AG04449 (cell line): ENCODE data around the gene QRICH1.

Source experiments
- CTCF ChIA-PET: fragments of 350-600 bp; formaldehyde crosslinking; extraction: SDS; loops from one replicate; lab custom pipeline; 2021; ENCODE audit warnings: antibody characterized with exemption; lab: Yijun Ruan, JAX
- POLR2A ChIA-PET: fragments of 400-600, 350-600 bp; formaldehyde crosslinking; extraction: SDS; loops from one replicate; lab custom pipeline; 2020; ENCODE audit warnings: antibody characterized with exemption, inconsistent platforms; lab: Yijun Ruan, JAX
- DNase-seq: peaks from one replicate; pipeline ENCODE4 v3.0.0-alpha.2; 2010; ENCODE audit warnings: low read depth, low spot score
- H3K4me3 ChIP-seq: 2 replicates; pipeline ENCODE4 v1.5.1; 2011; ENCODE audit warnings: low read depth, mild to moderate bottlenecking, control low read depth, low read length
- CTCF ChIP-seq: IDR thresholded peaks from one replicate; pipeline ENCODE4 v1.5.1; 2011; ENCODE audit warnings: mild to moderate bottlenecking, moderate library complexity, low read length, control low read depth, inconsistent platforms; ENCODE audit not compliant: insufficient read depth; ENCODE audit errors: missing control alignments

QRICH1 gene

GRCh38 chr3:49076646-49077045 is 17.2 kb downstream of the QRICH1 start:
- CTCF ChIA-PET, result interaction anchor here (1.2 kb wide), 1 partner anchor 55 kb away, joined by 4 read pairs; the partner anchor contains the start of gene NDUFAF3
- no peak for DNase-seq
- POLR2A ChIA-PET, result no interaction called here
- no peak for TF ChIP-seq CTCF
- H3K4me3 ChIP-seq, result no peak overlapping the region

GRCh38 chr3:49076116-49076515 is 17.8 kb downstream of the QRICH1 start:
- POLR2A ChIA-PET, result no interaction called here

GRCh38 chr3:49058011-49058410 is 35.9 kb downstream of the QRICH1 start:
- ChIA-PET POLR2A (interaction anchor here (1.6 kb wide), 1 partner anchor 29 kb away, joined by 7 read pairs; the partner anchor contains the start of gene IMPDH2), CTCF (no interaction called here)
- no peak for DNase-seq
- no peak for TF ChIP-seq CTCF
- no peak overlapping the region for H3K4me3 ChIP-seq

More at GRCh38 chr3:49076116-49076515, 17.8 kb downstream of the QRICH1 start:
- no peak for DNase-seq
- TF ChIP-seq CTCF, result no peak
- no peak overlapping the region for H3K4me3 ChIP-seq
- CTCF ChIA-PET, result interaction anchor here (1.2 kb wide), 1 partner anchor 54 kb away, joined by 4 read pairs; the partner anchor contains the start of gene NDUFAF3

GRCh38 chr3:49057268-49057667 is 36.6 kb downstream of the QRICH1 start:
- ChIA-PET POLR2A (no interaction called here), CTCF (no interaction called here)
- H3K4me3 ChIP-seq, result no peak overlapping the region
- TF ChIP-seq CTCF, result no peak
- no peak for DNase-seq

- no peak overlapping the region for H3K4me3 ChIP-seq
- CTCF ChIA-PET, result interaction anchor here (1.1 to 1.2 kb wide), 2 partner anchors 9 to 12 kb away, joined by 3 to 4 read pairs; no protein-coding TSS in a partner anchor
- DNase-seq, result no peak
- POLR2A ChIA-PET, result no interaction called here
- no peak for TF ChIP-seq CTCF
Measured at GRCh38 chr3:49054344-49054862, 39.5 kb downstream of the QRICH1 start.

- ChIA-PET CTCF (interaction anchor here (1.0 kb wide), 1 partner anchor 65 kb away, joined by 3 read pairs; no protein-coding TSS in a partner anchor), POLR2A (no interaction called here)
- no peak overlapping the region for H3K4me3 ChIP-seq
- no peak for TF ChIP-seq CTCF
- DNase-seq, result no peak
Measured at GRCh38 chr3:49053543-49053942, 40.3 kb downstream of the QRICH1 start.
